GM12865 (cell line): ENCODE measurements around the gene ZNF432.
"Not testable (repeated sequence)": the region's sequence is repeated elsewhere in the genome, so short reads cannot be mapped to it uniquely, and the experiment has no call there.

Source experiments
- DNase-seq: peaks from one replicate; pipeline ENCODE4 v3.0.0; 2010; ENCODE audit warnings: low read depth
- H3K4me3 ChIP-seq: 2 replicates; pipeline ENCODE4 v1.5.1; 2011; ENCODE audit warnings: mild to moderate bottlenecking, low read depth, low read length, control low read depth
- CTCF ChIP-seq: IDR thresholded peaks from 2 replicates; pipeline ENCODE4 v1.5.1; 2011; ENCODE audit warnings: low read length, control low read depth, low read depth, inconsistent platforms; ENCODE audit not compliant: insufficient read depth; ENCODE audit errors: missing control alignments

ZNF432 gene

GRCh38 chr19:52048555-52049501 is at the start of gene ZNF432:
ZNF432 (minus strand) TSS chr19:52048838; CDS start chr19:52046868, 1,970 bp downstream.
- DNase-seq = peak; percentile 94
- H3K4me3 ChIP-seq = peak within 1 kb of the TSS; percentile 82
- no peak for TF ChIP-seq CTCF

DNA sequence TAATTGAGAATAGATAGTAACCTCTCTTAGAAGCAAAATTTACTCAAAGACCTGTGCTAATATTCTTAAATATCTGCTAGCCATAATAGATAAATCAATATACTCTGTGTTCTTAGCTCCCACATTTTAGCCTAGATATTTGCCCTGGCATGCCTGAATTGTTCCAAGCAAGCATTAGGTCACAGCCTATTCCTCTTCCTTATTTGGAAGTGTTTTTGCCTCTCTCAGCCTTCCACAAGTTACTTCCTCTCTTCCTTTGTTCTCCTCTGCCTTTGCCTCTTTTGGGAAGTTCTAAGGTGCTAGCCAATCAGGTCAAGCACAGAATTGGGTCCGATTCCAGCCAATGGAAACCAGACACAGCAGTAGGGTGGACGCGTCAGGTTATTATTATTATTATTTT is 47.8 kb upstream of the ZNF432 start:
- DNase-seq, H3K4me3 ChIP-seq: not testable (repeated sequence)

GRCh38 chr19:52095172-52096014 is 46.8 kb upstream of the ZNF432 start, which contains the start of gene ZNF841:
ZNF841 (minus strand) TSS chr19:52095765; CDS start chr19:52084801, 10,964 bp downstream.
- no peak for TF ChIP-seq CTCF
- DNase-seq = peak; percentile 90
- peak within 1 kb of the TSS; percentile 77 for H3K4me3 ChIP-seq

- no peak for TF ChIP-seq CTCF
- H3K4me3 ChIP-seq = peak overlapping the region; percentile 77
- no peak for DNase-seq
Measured at GRCh38 chr19:52094526-52095130, 46.0 kb upstream of the ZNF432 start.

GRCh38 chr19:52086481-52086880 is 37.8 kb upstream of the ZNF432 start:
- H3K4me3 ChIP-seq = no peak overlapping the region
- no peak for TF ChIP-seq CTCF
- no peak for DNase-seq

GRCh38 chr19:52070496-52070895 is 21.9 kb upstream of the ZNF432 start:
- no peak for TF ChIP-seq CTCF
- no peak overlapping the region for H3K4me3 ChIP-seq
- no peak for DNase-seq
